ENCODE data around the gene DNM1. TPM values are rescaled to one million over a fixed set of nuclear protein-coding genes. Genes with fewer than 3 reads are reported as not detected.

The DNM1 gene
- total and polyA plus RNA-seq, 10 of the 15 experiments (the other 5 are each of a cell fraction or from before 2014, with no cell fraction given): 0.06 to 0.67 (median 0.19) TPM; not detected in 3

- peaks cover 7% of the 10 kb centered on the region; the same call in 1 of the 2 replicates for H3K4me1 ChIP-seq (ENCODE audit: control insufficient read depth, insufficient read depth, low read length)
- TF ChIP-seq NFYA (IDR thresholded peaks at IDR 0.05; ENCODE audit: borderline replicate concordance, low read depth, low read length) (no peak), NR2C2 (IDR thresholded peaks at IDR 0.05; ENCODE audit: borderline replicate concordance, control insufficient read depth, insufficient read length, low read depth) (no peak), EZH2 (IDR thresholded peaks at IDR 0.05; ENCODE audit: borderline replicate concordance, control insufficient read depth, low read depth, low read length) (no peak), PKNOX1 (IDR thresholded peaks at IDR 0.05) (no peak), KDM1A (IDR thresholded peaks at IDR 0.05; ENCODE audit: borderline replicate concordance) (no peak), KLF5 (IDR thresholded peaks at IDR 0.05; ENCODE audit: partially characterized antibody) (no peak), RBBP5 (conservative IDR thresholded peaks at IDR 0.05) (no peak), E2F4 (IDR thresholded peaks at IDR 0.05; ENCODE audit: low read depth, low read length) (no peak), CEBPZ (IDR thresholded peaks at IDR 0.05; ENCODE audit: low read depth, low read length) (no peak), SP1 (IDR thresholded peaks at IDR 0.05; ENCODE audit: low read depth, low read length) (no peak), NRF1 (conservative IDR thresholded peaks at IDR 0.05; ENCODE audit: low read depth, low read length) (no peak), ETV6 (conservative IDR thresholded peaks at IDR 0.05 in 1 of 2, IDR thresholded peaks at IDR 0.05 in 1 of 2; ENCODE audit: borderline replicate concordance in 1 of 2, low read depth in 1 of 2) (no peak)
- TF ChIP-seq, protein P1, sequence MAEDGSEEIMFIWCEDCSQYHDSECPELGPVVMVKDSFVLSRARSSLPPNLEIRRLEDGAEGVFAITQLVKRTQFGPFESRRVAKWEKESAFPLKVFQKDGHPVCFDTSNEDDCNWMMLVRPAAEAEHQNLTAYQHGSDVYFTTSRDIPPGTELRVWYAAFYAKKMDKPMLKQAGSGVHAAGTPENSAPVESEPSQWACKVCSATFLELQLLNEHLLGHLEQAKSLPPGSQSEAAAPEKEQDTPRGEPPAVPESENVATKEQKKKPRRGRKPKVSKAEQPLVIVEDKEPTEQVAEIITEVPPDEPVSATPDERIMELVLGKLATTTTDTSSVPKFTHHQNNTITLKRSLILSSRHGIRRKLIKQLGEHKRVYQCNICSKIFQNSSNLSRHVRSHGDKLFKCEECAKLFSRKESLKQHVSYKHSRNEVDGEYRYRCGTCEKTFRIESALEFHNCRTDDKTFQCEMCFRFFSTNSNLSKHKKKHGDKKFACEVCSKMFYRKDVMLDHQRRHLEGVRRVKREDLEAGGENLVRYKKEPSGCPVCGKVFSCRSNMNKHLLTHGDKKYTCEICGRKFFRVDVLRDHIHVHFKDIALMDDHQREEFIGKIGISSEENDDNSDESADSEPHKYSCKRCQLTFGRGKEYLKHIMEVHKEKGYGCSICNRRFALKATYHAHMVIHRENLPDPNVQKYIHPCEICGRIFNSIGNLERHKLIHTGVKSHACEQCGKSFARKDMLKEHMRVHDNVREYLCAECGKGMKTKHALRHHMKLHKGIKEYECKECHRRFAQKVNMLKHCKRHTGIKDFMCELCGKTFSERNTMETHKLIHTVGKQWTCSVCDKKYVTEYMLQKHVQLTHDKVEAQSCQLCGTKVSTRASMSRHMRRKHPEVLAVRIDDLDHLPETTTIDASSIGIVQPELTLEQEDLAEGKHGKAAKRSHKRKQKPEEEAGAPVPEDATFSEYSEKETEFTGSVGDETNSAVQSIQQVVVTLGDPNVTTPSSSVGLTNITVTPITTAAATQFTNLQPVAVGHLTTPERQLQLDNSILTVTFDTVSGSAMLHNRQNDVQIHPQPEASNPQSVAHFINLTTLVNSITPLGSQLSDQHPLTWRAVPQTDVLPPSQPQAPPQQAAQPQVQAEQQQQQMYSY (CRISPR knock-in tag; IDR thresholded peaks at IDR 0.05): no peak
- no peaks in the 10 kb centered on the region for H4K20me1 ChIP-seq (ENCODE audit: control insufficient read depth, insufficient read depth)
- H2AFZ ChIP-seq (ENCODE audit: control insufficient read depth, low read depth, low read length): no peak overlapping the region
- POLR2A ChIA-PET: no interaction called here
- intact Hi-C loops (cut with micrococcal nuclease; ENCODE audit: unreplicated experiment) (no loop called here), in situ Hi-C loops (cut with MboI) (no loop called here)
- ATAC-seq: no peak
- H3K9me3 ChIP-seq (replicated peaks; ENCODE audit: control insufficient read depth, insufficient read depth, low read length): no peaks in the 10 kb centered on the region
- no peak overlapping the region for H3K4me2 ChIP-seq (ENCODE audit: control insufficient read depth, insufficient read depth)
- H3K9ac ChIP-seq (ENCODE audit: control insufficient read depth, insufficient read depth, low read length): no peak overlapping the region
- no peak for DNase-seq (ENCODE audit: low read depth, low spot score)
- H3K27me3 ChIP-seq (replicated peaks in 1 of 2; ENCODE audit: control insufficient read depth in 2 of 2, insufficient read depth in 2 of 2, low read length in 1 of 2): peaks cover 9 to 14% of the 10 kb centered on the region in 2 experiments; a peak in 3 of 4 replicates
- no peak overlapping the region for H3K4me3 ChIP-seq
- RAD21 ChIA-PET (ENCODE audit: unreplicated experiment): no interaction called here
- H3K27ac ChIP-seq (ENCODE audit: control insufficient read depth, insufficient read depth): no peak overlapping the region
- H3K36me3 ChIP-seq (ENCODE audit: control insufficient read depth in 2 of 2, insufficient read depth in 2 of 2, low read length in 1 of 2): no peaks in the 10 kb centered on the region
- CTCF ChIA-PET: interaction anchor here (0.5 to 1.0 kb wide), 3 partner anchors 11 to 1858 kb away, joined by 3 read pairs; no protein-coding TSS in a partner anchor
- WGBS (ENCODE audit: insufficient coverage, insufficient replicate concordance, low lambda C conversion rate, missing lambda C conversion rate): 71% methylated on average over 13 of the region's 13 CpGs
- BruUV-seq (replicated peaks): no TSS peak
- SMC1A ChIA-PET (ENCODE audit: uncharacterized antibody, unreplicated experiment): no interaction called here
- no peaks in the 10 kb centered on the region for H3K79me2 ChIP-seq (ENCODE audit: control insufficient read depth, insufficient read depth, low read length)
- FAIRE-seq: no peak
These were observed 1.5 kb upstream of the DNM1 start for GRCh38 chr9:128201441-128202369.
